Nephron (organoid): ENCODE results near the gene LRFN3.
A peak's percentile ranks its signal among the peaks of the same experiment; 100 is the strongest.

ENCODE experiments used
- H3K27ac Mint-ChIP-seq, 3 experiments: 2 replicates each; pipeline ENCODE4 v1.8.0; 2020; ENCODE audit warnings: mixed read lengths in 3 of 3, mild to moderate bottlenecking in 2 of 3, moderate library complexity in 1 of 3
- H3K27me3 Mint-ChIP-seq: 2 replicates; pipeline ENCODE4 v1.8.0; 2021; ENCODE audit warnings: low read depth, mild to moderate bottlenecking, moderate library complexity, mixed read lengths
- H3K36me3 Mint-ChIP-seq: 2 replicates; pipeline ENCODE4 v1.8.0; 2020; ENCODE audit warnings: low read depth, mixed read lengths
- H3K4me1 Mint-ChIP-seq: 2 replicates; pipeline ENCODE4 v1.8.0; 2020; ENCODE audit warnings: mixed read lengths
- H3K4me3 Mint-ChIP-seq, 3 experiments: 2 replicates each; pipeline ENCODE4 v1.8.0; 2020; ENCODE audit warnings: mild to moderate bottlenecking in 3 of 3, mixed read lengths in 3 of 3, moderate library complexity in 2 of 3
- H3K9me3 Mint-ChIP-seq: 2 replicates; pipeline ENCODE4 v1.8.0; 2020; ENCODE audit warnings: mixed read lengths
- TF ChIP-seq, protein P1 (sequence below), 3 experiments: fragments of 200-600 bp; sonication (generic); IDR thresholded peaks; one replicate each; pipeline ENCODE4 v1.5.0; 2021; ENCODE audit warnings: antibody characterized with exemption in 3 of 3; ENCODE audit not compliant: unreplicated experiment in 3 of 3

Gene LRFN3

DNA sequence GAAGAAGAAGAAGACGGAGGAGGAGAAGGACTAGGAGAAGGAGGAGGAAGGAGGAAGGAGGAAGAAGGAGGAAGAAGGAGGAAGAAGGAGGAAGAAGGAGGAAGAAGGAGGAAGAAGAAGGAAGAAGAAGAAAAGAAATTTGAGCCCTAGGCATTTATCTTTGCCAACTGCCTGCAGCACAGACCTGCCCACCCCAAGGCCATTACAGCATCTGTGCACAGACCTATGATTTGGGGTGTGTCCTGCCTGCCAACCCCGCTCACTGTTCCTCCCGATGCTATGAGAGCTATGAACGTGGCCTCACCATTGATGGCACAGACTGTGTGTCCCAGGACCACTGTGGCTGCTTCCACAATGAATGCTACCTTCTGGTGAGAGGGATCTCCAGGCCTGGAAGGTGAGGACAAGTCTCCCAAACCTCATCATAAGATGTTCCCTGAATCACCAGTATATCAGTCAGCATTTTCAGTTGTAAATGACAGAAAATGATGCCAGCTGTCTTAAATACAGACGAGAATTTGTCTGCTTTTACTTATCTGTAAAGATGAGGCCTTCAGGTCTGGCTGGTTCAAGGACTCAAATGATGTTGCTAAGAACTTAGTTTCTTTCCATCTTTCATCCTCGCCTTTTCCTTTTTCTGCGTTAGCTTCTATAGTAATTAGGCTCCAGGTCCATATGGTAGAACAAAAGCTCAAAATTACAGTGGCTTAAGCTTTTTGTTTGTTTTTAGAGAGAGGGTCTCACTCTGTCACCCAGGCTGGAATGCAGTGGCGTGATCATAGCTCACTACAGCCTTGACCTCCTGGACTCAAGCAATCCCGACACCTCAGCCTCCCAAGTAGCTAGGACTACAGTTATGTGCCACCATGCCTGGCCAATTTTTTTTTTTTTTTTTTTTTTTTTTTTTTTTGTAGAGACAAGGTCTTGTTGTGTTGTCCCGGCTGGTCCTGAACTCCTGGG, 54.9 kb downstream of the LRFN3 start:
- Mint-ChIP-seq H3K27me3 (peaks cover 36% of the 10 kb centered on the region), H3K36me3 (no peaks in the 10 kb centered on the region), H3K27ac (peak overlapping the region in 1 of 3 experiments; percentile 27), H3K4me1 (peaks cover 9% of the 10 kb centered on the region), H3K4me3 (peak overlapping the region in 2 of 3 experiments; percentile 35 to 56), H3K9me3 (no peaks in the 10 kb centered on the region)
- TF ChIP-seq, protein P1, sequence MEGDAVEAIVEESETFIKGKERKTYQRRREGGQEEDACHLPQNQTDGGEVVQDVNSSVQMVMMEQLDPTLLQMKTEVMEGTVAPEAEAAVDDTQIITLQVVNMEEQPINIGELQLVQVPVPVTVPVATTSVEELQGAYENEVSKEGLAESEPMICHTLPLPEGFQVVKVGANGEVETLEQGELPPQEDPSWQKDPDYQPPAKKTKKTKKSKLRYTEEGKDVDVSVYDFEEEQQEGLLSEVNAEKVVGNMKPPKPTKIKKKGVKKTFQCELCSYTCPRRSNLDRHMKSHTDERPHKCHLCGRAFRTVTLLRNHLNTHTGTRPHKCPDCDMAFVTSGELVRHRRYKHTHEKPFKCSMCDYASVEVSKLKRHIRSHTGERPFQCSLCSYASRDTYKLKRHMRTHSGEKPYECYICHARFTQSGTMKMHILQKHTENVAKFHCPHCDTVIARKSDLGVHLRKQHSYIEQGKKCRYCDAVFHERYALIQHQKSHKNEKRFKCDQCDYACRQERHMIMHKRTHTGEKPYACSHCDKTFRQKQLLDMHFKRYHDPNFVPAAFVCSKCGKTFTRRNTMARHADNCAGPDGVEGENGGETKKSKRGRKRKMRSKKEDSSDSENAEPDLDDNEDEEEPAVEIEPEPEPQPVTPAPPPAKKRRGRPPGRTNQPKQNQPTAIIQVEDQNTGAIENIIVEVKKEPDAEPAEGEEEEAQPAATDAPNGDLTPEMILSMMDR (IDR thresholded peaks at IDR 0.05; ENCODE audit: unreplicated experiment in 3 of 3) = no peak

DNA sequence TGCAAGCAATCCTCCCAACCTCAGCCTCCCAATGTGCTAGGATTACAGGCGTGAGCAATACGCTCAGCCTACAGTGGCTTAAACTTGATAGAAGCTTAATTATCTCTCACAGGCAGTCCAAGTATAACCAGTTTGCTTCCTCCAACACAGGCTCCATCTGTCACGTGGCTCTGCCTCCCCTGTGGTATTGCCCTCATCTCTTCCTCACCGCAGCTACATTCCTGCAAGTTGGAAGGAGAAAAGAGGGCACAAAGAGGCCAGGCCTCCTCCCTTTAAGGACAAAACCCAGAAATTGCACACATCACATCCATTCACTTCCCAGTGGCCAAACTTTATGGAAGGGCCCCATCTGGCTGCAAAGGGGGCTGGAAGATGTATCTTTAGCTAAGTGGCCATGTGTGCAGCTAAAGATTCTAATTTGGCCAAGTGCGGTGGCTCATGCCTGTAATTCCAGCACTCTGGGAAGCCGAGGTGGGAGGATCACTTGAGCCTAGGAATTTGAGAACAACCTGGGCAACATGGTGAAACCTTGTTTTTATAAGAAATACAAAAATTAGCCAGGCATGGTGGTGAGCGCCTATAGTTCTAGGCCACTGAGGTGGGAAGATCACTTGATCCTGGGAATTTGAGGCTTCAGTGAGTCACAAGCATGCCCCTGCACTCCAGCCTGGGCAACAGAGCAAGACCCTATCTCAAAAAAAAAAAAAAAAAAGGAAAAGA, 55.7 kb downstream of the LRFN3 start:
- Mint-ChIP-seq H3K27ac (peak overlapping the region in 1 of 3 experiments; percentile 27), H3K36me3 (no peaks in the 10 kb centered on the region), H3K27me3 (peaks cover 28% of the 10 kb centered on the region), H3K9me3 (no peaks in the 10 kb centered on the region), H3K4me3 (peak overlapping the region; percentile 49 to 63 (median 54)), H3K4me1 (peaks cover 17% of the 10 kb centered on the region)
- TF ChIP-seq, protein P1 (IDR thresholded peaks at IDR 0.05; ENCODE audit: unreplicated experiment in 3 of 3) = no peak

DNA sequence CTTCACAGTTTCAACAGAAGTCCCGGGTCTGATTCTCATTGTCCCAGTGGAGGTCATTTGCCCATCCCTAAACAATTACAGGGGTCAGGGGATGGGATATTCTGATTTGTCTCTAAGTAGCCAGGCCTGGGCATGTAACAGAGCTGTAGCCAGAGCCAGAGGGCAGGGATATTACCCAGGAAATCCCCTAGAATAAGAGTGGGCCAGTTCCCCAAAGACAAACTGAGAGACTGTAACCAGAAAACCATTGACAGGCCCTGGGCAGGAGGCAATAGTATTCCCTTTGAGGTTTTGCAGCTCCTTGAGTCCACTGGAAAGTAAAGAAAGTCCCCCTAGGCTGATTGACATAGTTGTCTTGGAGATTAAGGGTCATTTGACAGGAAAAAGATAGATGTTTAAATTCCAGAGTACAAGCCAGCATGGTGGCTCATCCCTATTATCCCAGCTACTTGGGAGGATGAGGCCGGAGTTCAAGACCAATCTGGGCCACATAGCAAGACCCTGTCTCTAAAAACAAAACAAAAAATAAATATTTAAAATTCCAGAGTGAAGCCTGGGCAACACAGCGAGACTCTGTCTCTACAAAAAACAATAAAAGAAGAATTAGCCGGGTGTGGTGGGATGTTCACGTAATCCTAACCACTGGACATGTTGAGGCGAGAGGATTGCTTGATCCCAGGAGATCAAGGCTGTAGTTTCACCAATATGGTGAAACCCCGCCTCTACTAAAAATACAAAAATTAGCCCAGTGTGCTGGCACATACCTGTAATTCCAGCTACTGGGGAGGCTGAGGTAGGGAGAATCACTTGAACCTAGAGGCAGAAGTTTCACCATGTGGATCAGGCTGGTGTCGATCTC, 57.0 kb downstream of the LRFN3 start:
- peaks cover 15% of the 10 kb centered on the region for H3K27me3 Mint-ChIP-seq
- H3K27ac Mint-ChIP-seq = peak overlapping the region in 1 of 3 experiments; percentile 22
- peaks cover 5% of the 10 kb centered on the region for H3K36me3 Mint-ChIP-seq
- peaks cover 21% of the 10 kb centered on the region for H3K4me1 Mint-ChIP-seq
- H3K9me3 Mint-ChIP-seq = no peaks in the 10 kb centered on the region
- H3K4me3 Mint-ChIP-seq = peak overlapping the region; percentile 24 to 71 (median 63)
- TF ChIP-seq, protein P1 (IDR thresholded peaks at IDR 0.05; ENCODE audit: unreplicated experiment in 3 of 3) = no peak

DNA sequence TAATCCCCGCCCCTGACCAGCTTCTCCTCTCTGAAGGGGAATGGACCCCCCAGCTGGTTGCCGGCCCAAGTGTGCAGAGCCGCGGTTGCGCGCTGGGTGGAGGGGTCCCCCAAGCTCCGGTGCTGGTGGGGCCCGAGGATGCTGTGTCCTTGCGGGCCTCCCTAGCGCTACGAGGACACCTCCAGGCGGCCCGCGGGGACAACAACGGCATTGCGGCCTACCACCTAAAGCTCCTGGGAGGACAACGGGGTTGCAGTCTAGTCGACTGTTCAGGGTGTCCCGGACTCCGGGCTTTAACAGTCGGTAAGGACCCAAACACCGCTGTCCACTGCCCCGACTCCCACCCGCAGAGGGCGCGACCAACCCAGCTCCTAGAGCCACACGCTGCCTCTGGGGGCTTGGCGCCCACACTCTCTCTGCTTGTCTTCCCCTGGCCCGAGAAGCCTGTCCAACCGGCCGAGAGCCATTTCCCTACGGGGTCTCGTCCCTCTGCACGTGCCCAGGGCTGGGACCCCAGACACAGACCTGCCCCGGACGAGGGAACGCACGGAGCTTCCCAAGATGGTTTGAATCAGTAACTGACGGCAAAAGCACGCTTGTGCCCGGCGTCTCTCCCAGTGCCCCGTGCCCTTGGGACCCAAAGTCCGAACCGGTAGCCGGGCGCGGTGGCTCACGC, 57.9 kb downstream of the LRFN3 start:
- TF ChIP-seq, protein P1 (IDR thresholded peaks at IDR 0.05; ENCODE audit: unreplicated experiment in 3 of 3) = no peak
- Mint-ChIP-seq H3K9me3 (no peaks in the 10 kb centered on the region), H3K36me3 (peaks cover 5% of the 10 kb centered on the region), H3K27me3 (peaks cover 6% of the 10 kb centered on the region), H3K27ac (no peak overlapping the region), H3K4me1 (peaks cover 21% of the 10 kb centered on the region), H3K4me3 (peak overlapping the region; percentile 57 to 71 (median 63))
